Duodenal mucosa (tissue), 2 donors: ENCODE measurements around the gene PPP2R5D.

ENCODE experiments used
- H3K27ac ChIP-seq: one replicate; pipeline ENCODE4 v1.7.0; 2013; ENCODE audit warnings: low read depth, low read length
- H3K27me3 ChIP-seq, 2 donors: one replicate each; pipeline ENCODE4 v1.7.0; 2013; ENCODE audit warnings: low read length in 2 of 2, control low read depth in 1 of 2; ENCODE audit not compliant: insufficient read depth in 2 of 2, control insufficient read depth in 1 of 2
- H3K36me3 ChIP-seq, 2 donors: one replicate each; pipeline ENCODE4 v1.7.0; 2013; ENCODE audit warnings: low read length in 2 of 2, control low read depth in 1 of 2; ENCODE audit not compliant: insufficient read depth in 2 of 2, control insufficient read depth in 1 of 2
- H3K4me1 ChIP-seq, 2 donors: one replicate each; pipeline ENCODE4 v1.7.0; 2013; ENCODE audit warnings: low read length in 2 of 2, control low read depth in 1 of 2; ENCODE audit not compliant: insufficient read depth in 2 of 2, control insufficient read depth in 1 of 2
- H3K4me3 ChIP-seq, 2 donors: one replicate each; pipeline ENCODE4 v1.7.0; 2013; ENCODE audit warnings: low read length in 2 of 2, low read depth in 1 of 2
- H3K9ac ChIP-seq, 2 donors: one replicate each; pipeline ENCODE4 v1.7.0; 2013; ENCODE audit warnings: low read length in 2 of 2, low read depth in 1 of 2
- H3K9me3 ChIP-seq, 2 donors: one replicate each; pipeline ENCODE4 v1.7.0; 2013; ENCODE audit warnings: low read length in 2 of 2, control low read depth in 1 of 2; ENCODE audit not compliant: control insufficient read depth in 1 of 2

Gene PPP2R5D

GRCh38 chr6:42963179-42963854, 21.1 kb upstream of the PPP2R5D start:
- Histone ChIP-seq H3K27ac (no peak overlapping the region), H3K36me3 (peaks cover 22 to 43% of the 10 kb centered on the region in 2 donors), H3K9me3 (no peaks in the 10 kb centered on the region), H3K4me1 (peaks cover 6 to 19% of the 10 kb centered on the region in 2 donors), H3K9ac (no peak overlapping the region), H3K27me3 (no peaks in the 10 kb centered on the region), H3K4me3 (no peak overlapping the region)

- no peak overlapping the region for H3K27ac ChIP-seq
- no peak overlapping the region for H3K9ac ChIP-seq
- H3K4me1 ChIP-seq, result peaks cover 6 to 19% of the 10 kb centered on the region in 2 donors
- no peak overlapping the region for H3K4me3 ChIP-seq
- H3K27me3 ChIP-seq, result no peaks in the 10 kb centered on the region
- H3K9me3 ChIP-seq, result no peaks in the 10 kb centered on the region
- peaks cover 22 to 50% of the 10 kb centered on the region in 2 donors for H3K36me3 ChIP-seq
Measured at GRCh38 chr6:42963855-42964605, 20.3 kb upstream of the PPP2R5D start.

- Histone ChIP-seq H3K4me3 (no peak overlapping the region), H3K27ac (no peak overlapping the region), H3K9me3 (no peaks in the 10 kb centered on the region), H3K9ac (no peak overlapping the region), H3K27me3 (no peaks in the 10 kb centered on the region), H3K36me3 (peaks cover 22 to 61% of the 10 kb centered on the region in 2 donors), H3K4me1 (no peaks in the 10 kb centered on the region)
Measured at GRCh38 chr6:42966571-42966970, 17.8 kb upstream of the PPP2R5D start.

GRCh38 chr6:42967228-42967627, 17.1 kb upstream of the PPP2R5D start:
- no peaks in the 10 kb centered on the region for H3K4me1 ChIP-seq
- H3K27ac ChIP-seq, result no peak overlapping the region
- H3K9me3 ChIP-seq, result no peaks in the 10 kb centered on the region
- peaks cover 22 to 56% of the 10 kb centered on the region in 2 donors for H3K36me3 ChIP-seq
- no peaks in the 10 kb centered on the region for H3K27me3 ChIP-seq
- H3K9ac ChIP-seq, result no peak overlapping the region
- no peak overlapping the region for H3K4me3 ChIP-seq

GRCh38 chr6:42968126-42968701, 16.2 kb upstream of the PPP2R5D start:
- Histone ChIP-seq H3K9ac (no peak overlapping the region), H3K36me3 (peaks cover 18 to 53% of the 10 kb centered on the region in 2 donors), H3K4me3 (no peak overlapping the region), H3K9me3 (no peaks in the 10 kb centered on the region), H3K27ac (no peak overlapping the region), H3K27me3 (no peaks in the 10 kb centered on the region), H3K4me1 (no peaks in the 10 kb centered on the region)

- Histone ChIP-seq H3K4me1 (no peaks in the 10 kb centered on the region), H3K4me3 (no peak overlapping the region), H3K27me3 (no peaks in the 10 kb centered on the region), H3K36me3 (peaks cover 18 to 57% of the 10 kb centered on the region in 2 donors), H3K9me3 (no peaks in the 10 kb centered on the region), H3K9ac (no peak overlapping the region), H3K27ac (no peak overlapping the region)
Measured at GRCh38 chr6:42968783-42969182, 15.6 kb upstream of the PPP2R5D start.

GRCh38 chr6:42969431-42969830, 14.9 kb upstream of the PPP2R5D start:
- no peak overlapping the region for H3K4me3 ChIP-seq
- no peaks in the 10 kb centered on the region for H3K27me3 ChIP-seq
- H3K27ac ChIP-seq, result no peak overlapping the region
- peaks cover 14 to 55% of the 10 kb centered on the region in 2 donors for H3K36me3 ChIP-seq
- H3K9me3 ChIP-seq, result no peaks in the 10 kb centered on the region
- H3K9ac ChIP-seq, result no peak overlapping the region
- H3K4me1 ChIP-seq, result no peaks in the 10 kb centered on the region

- peaks cover 9 to 50% of the 10 kb centered on the region in 2 donors for H3K36me3 ChIP-seq
- no peaks in the 10 kb centered on the region for H3K4me1 ChIP-seq
- no peaks in the 10 kb centered on the region for H3K27me3 ChIP-seq
- no peak overlapping the region for H3K4me3 ChIP-seq
- no peak overlapping the region for H3K9ac ChIP-seq
- H3K9me3 ChIP-seq, result no peaks in the 10 kb centered on the region
- no peak overlapping the region for H3K27ac ChIP-seq
Measured at GRCh38 chr6:42969934-42970333, 14.4 kb upstream of the PPP2R5D start.

GRCh38 chr6:42970871-42971612, 13.3 kb upstream of the PPP2R5D start:
- H3K4me3 ChIP-seq, result no peak overlapping the region
- no peak overlapping the region for H3K9ac ChIP-seq
- no peaks in the 10 kb centered on the region for H3K4me1 ChIP-seq
- H3K36me3 ChIP-seq, result peaks cover 8 to 44% of the 10 kb centered on the region in 2 donors
- no peaks in the 10 kb centered on the region for H3K9me3 ChIP-seq
- H3K27me3 ChIP-seq, result no peaks in the 10 kb centered on the region
- no peak overlapping the region for H3K27ac ChIP-seq
